GM19468 (cell line): ENCODE data around the gene PDE7B.

ENCODE experiments used
- ATAC-seq: cut with Tn5 transposase; IDR thresholded peaks from one replicate; pipeline ENCODE4 v1.9.1; 2021; ENCODE audit warnings: mild to moderate bottlenecking, moderate library complexity, moderate number of reproducible peaks; ENCODE audit not compliant: unreplicated experiment; ENCODE audit errors: extremely low read depth

The PDE7B gene

GRCh38 chr6:136015531-136015930 lies 164.0 kb downstream of the PDE7B start:
- ATAC-seq: no peak

GRCh38 chr6:136016228-136017225 lies 165.0 kb downstream of the PDE7B start:
- ATAC-seq: no peak

GRCh38 chr6:136020691-136021090 lies 169.2 kb downstream of the PDE7B start:
- ATAC-seq: no peak

DNA sequence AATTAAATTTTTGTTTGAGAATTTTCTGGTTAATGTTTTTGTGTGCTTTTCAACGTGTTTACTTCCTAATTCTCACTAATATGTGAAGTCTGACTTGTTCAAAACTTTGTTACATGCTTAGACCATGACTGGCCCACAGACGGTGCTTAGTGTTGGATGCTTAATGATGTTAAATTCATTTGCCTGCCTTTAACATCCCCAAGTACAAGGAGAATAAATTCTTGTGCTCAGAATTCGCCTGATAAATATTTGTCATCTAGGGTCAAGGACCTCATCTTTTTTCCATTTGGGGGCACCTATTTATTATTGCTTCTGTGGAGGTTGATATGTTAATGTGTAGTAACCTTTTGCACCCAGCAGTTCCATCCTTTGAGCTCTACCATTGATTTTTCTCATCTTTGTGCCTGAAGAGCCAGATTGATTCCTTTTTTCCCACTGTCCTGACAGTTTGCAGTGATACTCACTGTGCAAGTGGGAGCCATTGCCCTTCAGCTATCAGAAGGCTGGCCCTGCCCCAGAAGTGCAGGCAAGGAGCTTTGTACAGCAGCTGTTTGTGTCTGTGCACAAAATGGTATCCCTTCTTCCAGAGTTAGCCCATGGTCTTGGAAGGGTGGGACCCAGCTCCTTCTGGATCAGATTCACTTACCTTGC lies 170.8 kb downstream of the PDE7B start:
- no peak for ATAC-seq

GRCh38 chr6:136024711-136025110 lies 173.2 kb downstream of the PDE7B start:
- no peak for ATAC-seq

- no peak for ATAC-seq
Observed at GRCh38 chr6:136025736-136026135, 174.2 kb downstream of the PDE7B start.

DNA sequence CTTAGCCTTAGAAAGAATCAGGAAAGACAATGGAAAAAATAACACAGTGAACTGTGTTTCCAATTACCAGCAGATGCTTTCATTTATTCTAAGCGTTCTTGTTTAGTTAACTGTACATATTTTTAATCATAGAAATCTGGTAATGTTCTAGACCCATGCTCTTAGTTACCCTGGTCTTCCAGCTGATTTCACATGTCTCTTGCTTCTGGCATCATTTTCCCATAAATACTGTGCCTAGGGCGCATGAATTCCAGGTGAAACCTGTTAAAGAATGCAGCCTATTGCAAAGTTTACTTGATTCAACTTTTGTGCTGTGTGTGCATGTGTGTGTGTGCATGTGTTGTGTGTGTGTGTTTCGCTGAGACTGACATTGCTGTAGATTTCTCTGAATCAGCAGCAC lies 178.6 kb downstream of the PDE7B start:
- no peak for ATAC-seq

DNA sequence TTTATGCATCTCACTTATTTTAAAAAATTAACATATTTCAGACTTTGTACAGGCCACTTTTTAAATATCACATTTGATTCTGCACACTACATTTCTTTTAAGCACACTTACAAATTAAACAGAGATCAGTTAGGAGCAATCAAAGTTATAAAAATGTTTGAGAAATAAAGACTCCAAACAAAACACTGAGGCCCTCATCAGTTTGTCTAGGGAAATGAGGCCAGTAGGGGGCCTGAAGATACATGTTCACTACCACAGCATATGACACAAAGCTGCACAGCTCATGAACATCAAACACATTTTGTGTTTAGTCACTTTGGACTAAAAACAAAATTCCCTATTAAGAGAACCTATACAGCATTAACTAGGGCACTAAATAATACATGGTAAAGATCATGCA lies 180.5 kb downstream of the PDE7B start:
- ATAC-seq: no peak

DNA sequence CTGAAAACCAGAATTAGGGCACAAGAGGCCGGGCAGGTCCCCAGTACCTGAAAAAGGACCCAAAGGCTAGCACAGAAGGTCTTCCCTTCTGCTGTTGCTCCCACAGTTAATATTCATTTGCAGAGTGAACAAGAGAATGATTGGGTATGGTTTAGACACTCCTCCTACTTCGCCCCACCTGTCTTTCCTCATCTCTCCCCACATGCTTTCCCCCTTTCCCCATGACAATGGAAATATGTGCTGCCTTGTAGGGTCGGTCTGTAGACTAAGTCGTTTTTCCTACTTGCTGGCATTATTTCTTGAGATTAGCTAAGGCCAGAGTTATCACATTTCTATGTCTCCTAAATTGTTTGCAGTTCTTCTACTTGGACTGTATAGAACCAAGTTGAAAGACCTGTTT lies 181.9 kb downstream of the PDE7B start:
- no peak for ATAC-seq

- no peak for ATAC-seq
Observed at GRCh38 chr6:136034422-136034821, 182.9 kb downstream of the PDE7B start.

- ATAC-seq: no peak
Observed at GRCh38 chr6:136035378-136036070, 184.0 kb downstream of the PDE7B start.

DNA sequence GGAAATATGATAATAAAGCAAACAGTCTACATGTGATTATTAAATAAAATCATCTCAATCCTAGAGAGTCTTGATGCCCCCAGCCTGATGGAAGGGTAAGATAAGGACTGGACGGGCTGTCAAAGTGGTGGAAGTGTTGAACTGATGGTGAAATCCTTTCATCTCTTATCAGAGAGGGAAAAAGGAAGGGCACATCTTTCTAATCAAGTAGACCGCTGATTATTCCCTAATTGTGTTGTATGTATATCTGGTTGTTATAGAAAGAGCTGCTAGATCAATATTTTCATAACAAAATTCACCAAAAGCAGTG lies 184.5 kb downstream of the PDE7B start:
- ATAC-seq: no peak

DNA sequence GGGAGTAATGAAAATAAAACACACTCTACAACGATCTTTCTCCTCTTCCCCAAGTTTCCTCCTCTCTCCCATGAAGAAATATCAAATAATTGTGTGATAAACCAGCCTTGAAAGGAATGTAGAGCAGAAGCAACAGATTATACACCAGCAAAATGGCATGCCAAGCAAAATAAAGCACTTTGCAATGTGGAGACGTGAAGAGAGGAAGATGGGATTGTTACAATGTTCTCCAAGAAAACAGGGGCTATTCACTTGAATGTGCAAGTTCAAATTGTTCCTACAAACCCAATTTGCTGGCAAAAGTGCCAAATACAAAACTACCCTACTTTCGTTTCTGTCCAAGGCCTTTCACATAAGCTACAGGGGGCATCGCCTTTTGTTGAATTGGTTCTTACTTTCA lies 185.1 kb downstream of the PDE7B start:
- ATAC-seq: no peak

- ATAC-seq: no peak
Observed at GRCh38 chr6:136037242-136037875, 185.9 kb downstream of the PDE7B start.

DNA sequence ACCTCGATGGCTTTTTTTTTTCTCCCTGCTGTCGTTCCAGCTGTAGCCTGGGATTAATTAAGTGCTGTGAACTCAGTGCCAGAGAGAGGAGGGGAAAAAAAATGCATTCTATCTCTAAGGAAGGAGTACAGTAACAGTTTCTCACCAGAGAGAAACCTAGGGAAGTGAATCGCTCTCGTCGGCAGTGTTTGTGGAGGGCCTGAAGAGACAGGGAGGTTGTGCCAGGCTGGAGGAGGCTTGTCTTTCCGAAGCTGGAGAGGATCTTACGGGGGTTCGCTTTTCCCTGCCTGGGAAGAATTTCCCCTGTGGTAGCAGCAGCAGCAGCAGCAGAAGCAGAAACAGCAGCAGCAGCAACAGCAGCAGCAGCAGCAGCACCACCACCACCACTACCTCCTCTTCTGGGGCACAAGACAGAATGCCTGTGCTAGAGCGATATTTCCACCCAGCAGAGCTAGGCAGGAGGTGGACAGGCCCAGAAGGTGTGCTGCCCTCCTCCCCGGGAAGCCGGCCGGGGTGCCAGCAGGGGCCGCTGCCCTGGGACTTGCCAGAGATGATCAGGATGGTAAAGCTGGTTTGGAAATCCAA lies 186.5 kb downstream of the PDE7B start:
- ATAC-seq: no peak

DNA sequence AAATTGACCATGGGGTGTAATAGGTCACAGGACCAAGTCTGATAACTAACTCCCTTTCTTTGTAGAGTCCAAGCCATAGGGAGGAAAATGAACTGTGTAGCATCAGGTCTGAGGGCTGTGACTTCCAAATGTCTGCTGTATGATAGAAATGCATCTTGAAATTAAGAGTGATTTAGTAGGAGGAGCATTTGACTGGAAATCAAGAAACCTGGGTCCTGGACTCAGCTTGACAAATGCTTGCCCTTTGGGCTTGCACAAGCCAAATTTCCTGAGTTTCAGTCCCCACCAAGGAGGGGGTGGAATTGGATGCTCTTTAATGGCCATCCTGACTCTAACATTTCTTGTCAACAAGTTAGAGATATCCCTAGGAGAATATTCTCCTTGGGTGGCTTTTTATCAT lies 187.0 kb downstream of the PDE7B start:
- no peak for ATAC-seq

GRCh38 chr6:136039185-136039584 lies 187.7 kb downstream of the PDE7B start:
- ATAC-seq: no peak

- ATAC-seq: no peak
Observed at GRCh38 chr6:136050475-136050874, 199.0 kb downstream of the PDE7B start.

- no peak for ATAC-seq
Observed at GRCh38 chr6:136051140-136051775, 199.8 kb downstream of the PDE7B start.

GRCh38 chr6:136052031-136052430 lies 200.5 kb downstream of the PDE7B start:
- ATAC-seq: no peak
